HG03439 (cell line): ENCODE results near the gene CRYBG1.
"Not testable (repeated sequence)": the region's sequence is repeated elsewhere in the genome, so short reads cannot be mapped to it uniquely, and the experiment has no call there.

Experiments
- ATAC-seq: cut with Tn5 transposase; IDR thresholded peaks from one replicate; pipeline ENCODE4 v1.9.1; 2021; ENCODE audit warnings: mild to moderate bottlenecking, moderate library complexity; ENCODE audit not compliant: unreplicated experiment

Gene CRYBG1

DNA sequence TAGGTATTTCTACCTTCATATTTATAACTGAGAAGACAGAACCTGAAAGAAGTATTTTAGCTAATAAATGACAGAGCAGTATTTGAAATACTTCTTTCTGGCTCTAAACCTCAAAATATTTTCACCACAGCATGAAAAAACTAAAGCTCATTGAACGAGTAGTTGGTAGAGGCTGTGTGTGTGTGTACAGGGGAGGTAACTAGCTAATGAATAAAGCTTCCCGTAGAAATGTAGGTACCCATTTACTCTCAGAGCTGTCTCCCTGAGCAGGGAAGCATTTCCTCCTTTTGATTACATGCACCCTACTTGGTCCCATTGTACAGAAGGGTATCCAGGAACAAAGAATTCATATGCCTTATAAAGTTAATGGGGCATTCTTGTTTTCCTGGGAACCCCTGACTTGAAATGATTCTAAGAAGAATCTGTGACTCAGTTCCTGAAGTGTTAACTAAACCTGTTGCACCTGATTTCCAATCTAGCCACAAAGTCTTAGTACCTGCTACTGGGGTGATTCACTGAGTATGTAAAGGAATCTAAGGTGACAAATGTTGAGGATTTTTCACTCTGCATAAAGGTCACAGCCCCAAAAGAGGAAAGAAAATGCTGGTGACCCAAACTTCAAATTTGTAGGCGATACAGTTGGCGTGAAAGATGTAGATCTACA is 12.5 kb downstream of the CRYBG1 start:
- ATAC-seq = no peak

DNA sequence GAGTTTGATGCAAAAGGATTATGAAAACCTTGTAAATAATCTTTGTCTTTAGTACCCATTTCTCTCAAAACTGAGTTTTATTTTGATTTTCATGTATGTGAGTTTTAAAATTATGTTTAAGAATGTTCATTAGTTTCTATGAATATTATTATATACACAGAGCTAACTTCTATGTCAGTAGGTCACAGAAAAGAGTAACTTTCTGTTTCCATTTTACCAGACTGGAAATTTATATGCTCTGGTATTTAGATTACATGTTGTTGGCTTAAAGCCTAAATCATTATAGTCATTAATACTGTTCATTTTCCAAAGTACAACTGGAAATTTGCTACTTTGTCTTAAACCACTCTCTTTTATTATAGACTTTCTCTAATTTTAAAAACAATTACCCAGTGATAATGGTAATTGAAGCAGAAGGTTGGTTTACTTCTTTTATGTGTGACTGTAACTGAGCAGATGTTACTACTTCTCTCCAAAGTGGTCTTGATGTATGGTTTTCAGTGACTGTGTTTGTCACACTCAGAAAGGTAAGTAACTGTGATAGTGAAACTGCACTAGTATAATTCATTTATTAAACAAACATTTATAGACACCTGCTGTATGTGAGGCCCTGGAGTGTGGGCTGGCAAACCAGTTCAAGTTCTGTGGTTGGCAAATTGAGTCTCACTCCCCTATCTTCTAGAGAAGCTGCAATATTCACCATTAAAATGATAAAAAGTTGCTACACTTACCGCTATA is 13.2 kb downstream of the CRYBG1 start:
- ATAC-seq = no peak

DNA sequence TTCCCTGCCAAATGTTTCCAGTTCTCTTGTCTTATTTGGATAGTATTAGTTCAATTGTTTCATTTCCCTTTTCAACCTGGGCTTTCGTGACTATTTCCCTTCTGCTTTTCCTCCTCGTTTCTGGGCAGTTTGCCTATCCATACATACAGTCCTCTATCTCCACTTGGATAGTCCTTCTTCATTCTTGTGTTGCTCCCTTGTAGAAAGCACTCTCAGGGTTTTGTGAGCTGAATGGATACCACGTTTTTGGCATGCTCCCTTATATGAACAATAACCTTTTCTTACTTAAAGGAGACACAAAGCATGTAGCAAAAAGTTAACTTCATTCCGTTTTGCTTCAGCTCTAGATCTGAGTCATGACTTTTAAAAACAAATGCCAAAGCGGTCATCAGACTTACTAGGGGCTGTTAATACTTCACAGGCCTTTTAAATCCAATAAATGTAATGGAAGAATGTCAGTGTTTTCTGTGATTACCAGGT is 16.6 kb downstream of the CRYBG1 start:
- ATAC-seq = no peak

DNA sequence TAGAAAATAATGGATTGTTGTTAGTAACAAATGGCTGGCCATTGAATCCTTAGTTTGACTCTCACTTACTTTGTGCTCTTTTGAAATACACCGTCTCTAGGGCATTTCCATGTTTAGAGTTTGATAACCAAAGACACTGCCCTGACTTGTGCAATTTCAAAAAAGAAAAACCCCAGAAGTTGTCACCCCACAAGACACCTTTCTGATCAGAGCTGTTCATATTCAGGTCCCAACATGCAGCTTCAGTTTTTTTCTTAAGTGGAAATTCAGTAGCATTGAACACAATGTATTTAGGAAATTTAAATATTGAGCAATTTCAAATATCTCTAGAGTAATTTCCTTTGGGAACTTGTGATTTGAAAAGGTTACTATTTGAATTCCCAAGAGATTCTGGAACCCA is 19.4 kb downstream of the CRYBG1 start:
- ATAC-seq = no peak

DNA sequence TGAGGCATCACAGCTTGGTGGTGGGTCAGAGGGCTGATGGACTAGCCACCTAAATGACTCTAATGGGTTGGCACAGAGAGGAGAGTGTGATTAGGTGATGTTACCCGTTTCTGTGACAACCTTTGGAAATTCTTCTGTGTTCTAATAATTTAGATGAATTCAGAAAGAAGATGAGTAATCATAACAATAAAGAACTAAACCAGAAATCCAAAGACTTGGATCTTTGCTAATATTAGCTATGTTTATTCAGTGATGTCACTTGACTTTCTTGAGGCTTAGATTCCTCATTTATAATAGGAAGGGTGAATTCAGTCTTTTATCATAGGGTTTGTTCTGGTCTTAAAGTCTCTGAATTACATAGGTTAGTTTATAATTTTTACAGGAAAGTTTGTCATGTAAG is 19.9 kb downstream of the CRYBG1 start:
- no peak for ATAC-seq

DNA sequence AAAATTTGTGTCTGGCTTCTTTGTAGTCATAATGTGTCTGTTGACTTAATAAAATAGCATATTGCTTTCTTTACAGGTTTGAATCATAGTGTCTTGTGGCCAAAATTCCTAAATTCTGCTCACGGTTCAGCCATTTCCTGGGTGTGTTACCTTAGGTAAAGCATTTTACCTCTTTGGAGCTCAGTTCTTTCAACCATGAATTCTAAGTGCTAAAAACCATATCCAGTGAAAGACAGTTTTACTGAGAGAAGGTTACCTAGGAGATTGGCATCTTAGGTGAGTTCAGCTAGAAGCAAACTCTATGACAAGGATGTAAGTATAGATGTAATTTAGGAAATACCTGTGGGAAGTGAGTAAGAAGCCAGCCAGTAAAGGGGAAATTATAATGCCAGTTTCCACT is 20.7 kb downstream of the CRYBG1 start:
- ATAC-seq = no peak

DNA sequence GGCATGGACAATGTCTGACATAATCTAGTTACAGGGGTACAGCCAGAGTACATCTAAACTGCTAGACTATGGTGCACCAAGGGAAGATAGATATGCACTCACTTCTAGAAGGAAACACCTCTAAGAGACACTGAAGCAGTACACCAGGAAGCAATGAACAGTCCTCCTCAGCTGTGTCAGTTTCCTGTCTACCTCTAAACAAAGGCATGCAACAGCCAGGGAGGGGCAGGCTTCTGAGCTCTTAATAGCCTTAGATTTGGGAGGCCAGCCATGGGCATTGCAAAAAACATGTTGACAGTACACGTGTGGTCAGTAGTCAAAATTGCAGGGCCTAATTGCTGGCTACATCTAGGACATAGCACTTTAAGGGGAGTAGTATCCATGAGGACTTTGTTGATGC is 21.4 kb downstream of the CRYBG1 start:
- ATAC-seq = no peak

DNA sequence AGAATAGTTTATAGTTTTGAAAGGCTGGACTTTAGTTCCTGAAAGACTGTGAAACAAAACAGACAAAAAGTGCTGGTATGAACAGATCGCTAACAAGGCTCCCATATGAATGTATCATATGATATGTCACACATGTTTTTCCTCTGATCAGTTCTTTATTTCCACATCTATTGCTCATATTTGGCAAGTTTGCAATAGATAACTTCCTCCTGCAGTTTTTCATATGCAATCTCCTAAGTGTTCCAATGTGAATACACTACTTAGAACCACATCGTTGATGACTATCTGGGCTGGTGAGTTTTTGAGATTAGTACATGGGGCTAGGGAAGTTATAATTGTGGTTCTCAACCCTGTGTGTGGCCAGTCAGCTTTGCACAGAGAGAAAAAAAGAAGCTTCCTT is 23.1 kb downstream of the CRYBG1 start:
- no peak for ATAC-seq

DNA sequence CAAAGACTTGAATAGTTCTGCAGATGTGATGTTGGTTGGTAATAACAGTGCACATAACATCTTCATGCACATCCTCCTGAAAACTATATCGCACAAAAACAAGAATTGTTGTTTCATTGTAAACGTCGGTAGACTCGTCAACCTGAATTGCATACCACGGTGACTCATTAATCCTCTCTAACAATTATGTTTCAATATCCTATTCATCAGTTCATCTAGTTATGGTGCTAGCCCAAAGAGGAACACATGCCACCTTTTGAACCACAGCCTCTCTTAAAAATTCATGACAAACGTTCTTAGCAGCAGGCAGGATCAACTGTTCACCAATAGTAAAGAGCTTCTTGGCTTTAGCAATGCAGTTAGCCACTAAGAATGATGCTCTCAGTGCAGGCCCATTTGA is 25.0 kb downstream of the CRYBG1 start:
- ATAC-seq = no peak

DNA sequence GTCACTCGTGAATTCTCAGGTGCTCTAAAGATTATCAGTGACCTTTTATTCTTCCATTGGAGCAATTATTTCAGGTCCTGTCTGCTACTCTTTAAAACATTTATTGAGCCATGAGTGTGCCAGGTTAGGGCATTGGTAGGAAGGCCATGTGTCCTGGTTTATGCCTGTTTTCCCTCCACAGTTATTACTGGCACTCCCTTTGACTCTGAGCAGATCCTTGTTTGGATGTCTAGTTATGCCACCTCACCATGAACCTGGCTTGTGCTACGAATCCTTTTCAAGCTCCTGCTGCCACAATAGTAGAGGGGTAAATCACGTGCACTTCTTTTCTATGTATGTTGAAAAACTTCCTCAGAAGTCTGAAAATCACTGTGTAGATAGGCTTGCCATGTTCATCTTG is 27.4 kb downstream of the CRYBG1 start:
- no peak for ATAC-seq

DNA sequence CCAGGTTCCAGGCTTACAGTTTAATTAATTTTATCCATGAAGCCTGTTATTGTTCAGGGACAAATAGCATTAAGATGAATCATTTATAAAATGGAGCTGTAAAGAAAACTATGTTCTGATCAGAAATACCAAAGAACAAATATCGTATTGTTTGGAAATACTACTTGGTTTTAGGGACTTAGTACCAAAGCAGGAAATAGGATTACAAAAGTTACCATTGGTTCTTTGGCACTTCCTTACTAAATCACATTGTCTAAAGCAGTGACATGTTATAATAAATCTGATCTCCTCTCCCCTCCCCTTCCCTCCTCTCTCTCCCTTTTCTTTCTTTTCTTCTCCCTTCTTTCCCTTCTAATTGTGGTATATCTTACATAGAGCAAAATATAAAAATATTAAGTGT is 29.6 kb downstream of the CRYBG1 start:
- ATAC-seq = no peak

DNA sequence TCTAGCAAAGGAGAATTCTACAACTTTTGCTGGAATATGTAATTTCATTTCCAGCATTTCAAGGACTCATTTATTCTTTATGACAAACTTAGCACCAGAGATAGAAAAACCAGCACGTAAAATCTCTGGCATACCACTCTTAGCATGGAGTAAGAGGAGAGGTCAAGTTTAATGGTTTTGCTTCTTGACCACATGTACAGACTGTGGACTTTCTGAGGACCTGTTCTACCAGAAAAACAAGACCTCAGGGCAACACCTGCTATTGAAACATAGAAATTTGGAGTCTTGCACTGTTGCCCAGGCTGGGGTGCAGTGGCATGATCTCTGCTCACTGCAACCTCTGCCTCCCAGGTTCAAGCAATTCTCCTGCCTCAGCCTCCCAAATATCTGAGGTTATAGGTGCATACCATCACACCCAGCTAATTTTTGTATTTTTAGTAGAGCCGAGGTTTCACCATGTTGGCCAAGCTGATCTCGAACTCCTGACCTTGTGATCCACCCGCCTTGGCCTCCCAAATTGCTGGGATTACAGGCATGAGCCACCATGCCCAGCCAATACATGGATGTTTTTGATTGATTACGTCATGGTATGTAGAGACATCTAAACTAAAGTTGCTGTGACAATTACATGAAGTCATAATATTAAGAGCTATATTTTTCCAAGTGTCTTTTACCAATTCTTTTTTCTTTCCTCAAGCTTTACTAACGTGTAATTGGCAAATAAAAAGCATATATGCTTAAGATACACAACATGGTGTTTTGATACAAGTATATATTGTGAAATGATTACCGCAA is 36.1 kb downstream of the CRYBG1 start:
- ATAC-seq = no peak

DNA sequence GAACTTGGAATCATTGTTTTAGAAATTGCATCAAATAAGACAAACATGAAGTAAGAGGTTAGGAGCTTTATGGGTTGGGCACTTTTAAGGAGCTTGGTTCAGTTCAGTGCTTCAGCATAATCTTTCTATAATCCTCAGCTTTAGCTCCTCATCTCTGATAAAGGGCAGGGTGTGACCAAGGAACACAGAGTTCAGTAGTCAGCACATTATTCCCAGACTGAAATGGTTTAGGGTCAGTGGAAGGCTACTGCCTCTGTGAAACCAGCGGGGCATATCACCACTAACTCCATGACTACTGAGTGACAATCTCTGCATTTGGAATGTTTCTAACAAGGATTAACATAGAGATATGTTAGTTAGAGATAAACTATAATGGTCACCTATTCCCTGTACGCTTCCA is 36.9 kb downstream of the CRYBG1 start:
- ATAC-seq = no peak

DNA sequence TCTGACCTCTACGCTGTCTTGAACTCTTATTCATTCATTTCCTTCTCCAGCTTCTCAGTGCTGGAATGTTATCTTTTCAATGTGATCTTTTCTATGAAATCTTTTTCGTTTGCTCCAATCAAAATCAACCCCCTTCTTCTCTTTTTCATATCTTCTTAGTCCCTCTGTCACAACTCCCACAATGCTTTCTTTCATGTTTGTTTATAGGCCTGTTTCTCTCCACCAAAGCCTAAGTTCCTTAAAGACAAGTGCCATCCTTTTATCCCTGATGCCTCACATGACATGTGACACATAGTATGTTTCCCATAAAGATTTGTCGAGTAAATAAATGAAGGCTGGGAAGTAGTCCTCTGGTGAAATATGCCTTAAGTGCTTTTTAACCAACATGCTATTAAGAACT is 38.1 kb downstream of the CRYBG1 start:
- ATAC-seq = no peak

DNA sequence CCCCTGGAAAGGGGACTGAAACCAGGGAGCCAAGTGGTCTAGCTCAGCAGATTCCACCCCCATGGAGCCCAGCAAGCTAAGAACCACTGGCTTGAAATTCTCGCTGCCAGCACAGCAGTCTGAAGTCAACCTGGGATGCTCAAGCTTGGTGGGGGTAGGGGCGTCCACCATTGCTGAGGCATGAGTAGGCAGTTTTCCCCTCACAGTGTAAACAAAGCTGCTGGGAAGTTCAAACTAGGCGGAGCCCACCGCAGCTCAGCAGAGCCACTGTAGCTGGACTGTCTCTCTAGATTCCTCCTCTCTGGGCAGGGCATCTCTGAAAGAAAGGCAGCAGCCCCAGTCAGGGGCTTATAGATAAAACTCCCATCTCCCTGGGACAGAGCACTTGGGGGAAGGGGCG is 44.5 kb downstream of the CRYBG1 start:
- ATAC-seq = not testable (repeated sequence)

DNA sequence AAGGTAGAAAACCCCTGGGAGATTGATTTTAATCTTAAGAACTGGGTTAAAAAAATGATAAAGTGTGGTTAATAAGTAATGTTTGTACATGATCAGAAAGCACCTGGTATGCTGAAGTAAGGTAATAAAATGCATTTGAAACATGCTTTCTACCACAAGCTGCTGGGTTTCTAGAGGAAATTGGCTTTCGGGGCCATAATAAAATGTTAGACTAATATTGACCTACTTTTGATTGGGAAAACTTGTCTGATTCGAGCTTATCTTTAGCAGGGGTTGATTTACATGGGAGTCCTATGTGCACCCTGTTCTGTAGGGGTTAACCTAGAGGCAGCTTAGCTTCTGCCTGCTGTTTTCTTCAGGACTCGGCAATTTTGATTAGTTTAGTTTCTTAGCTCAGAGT is 50.5 kb downstream of the CRYBG1 start:
- no peak for ATAC-seq

DNA sequence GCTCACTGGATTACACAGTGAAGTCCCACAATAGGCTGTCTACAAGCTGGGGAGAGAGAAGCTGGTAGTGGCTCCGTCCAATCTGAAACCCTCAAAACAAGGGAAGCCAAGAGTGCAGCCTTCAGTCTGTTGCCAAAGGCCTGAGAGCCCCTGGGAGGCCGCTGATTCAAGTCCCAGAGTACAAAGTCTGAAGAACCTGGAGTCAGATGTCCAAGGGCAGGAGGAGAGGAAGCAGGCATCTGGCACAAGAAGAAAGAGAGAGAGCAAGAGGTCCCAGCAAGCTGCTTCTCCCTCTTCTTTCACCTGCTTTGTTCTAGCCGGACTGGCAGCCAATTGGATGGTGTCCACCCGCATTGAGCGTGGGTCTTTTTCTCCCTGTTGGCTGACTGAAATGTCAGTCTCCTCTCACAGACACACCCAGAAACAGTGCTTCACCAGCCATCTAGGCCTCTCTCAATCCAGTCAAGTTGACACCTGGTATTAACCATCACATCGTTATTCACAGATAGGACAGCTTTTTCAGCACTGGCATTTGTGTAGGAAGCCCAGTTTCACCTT is 51.2 kb downstream of the CRYBG1 start:
- no peak for ATAC-seq

DNA sequence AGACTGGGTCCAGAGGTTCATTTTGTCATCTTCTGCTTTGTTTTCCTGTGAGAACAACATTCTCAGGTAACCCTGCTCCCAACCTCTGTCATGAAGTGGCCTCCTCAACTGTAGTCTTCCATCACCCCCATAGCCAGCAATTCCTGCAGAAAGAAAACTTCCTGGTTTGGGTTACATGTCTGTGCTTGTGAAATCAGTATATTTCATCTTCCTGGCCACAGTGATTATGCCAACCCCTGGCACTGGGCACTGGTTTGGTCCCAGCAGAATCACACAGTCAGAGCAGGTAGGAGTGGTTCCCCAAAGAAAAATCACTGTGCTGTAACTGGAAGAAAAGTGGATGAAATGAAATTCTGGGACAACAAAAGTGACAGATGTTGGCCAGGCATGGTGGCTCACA is 52.5 kb downstream of the CRYBG1 start:
- ATAC-seq = no peak

DNA sequence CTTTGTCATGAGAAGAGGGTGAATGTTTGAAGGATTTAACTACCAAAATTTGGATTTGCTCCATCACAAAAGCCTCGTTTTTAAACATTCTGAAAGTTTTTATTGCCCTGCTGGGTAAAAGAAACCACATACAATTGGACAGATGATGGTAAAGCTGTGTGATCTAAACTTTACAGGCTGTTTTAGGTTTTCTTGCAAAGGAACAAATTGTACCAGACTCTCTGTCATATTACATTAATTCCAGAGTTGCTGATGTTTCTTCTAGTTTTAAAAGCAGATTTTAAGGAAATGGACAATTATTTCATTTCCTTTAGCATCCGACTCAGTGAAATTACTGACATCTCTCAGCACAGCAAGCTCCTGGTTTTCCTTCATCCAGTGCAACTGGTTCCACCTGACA is 53.2 kb downstream of the CRYBG1 start:
- no peak for ATAC-seq

DNA sequence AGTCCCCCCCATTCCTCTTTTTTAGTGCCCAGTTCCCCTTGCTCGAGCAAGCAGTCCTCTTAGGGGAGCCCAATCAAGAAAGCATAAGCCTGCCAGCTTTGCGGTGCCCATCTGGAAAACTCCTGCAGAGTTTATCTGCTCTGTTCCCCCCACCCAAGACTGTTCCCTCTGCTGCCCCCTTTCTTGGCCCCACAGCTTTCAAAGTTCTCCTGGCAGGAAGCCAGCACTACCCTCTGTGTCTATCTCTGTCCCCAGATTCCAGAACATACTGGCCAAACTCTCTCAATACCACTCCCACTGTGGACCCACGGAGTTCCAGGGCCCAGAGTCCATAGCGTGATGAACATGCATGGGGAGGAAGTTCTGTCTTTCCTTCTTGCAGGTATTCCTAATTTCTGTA is 55.4 kb downstream of the CRYBG1 start:
- ATAC-seq = no peak

DNA sequence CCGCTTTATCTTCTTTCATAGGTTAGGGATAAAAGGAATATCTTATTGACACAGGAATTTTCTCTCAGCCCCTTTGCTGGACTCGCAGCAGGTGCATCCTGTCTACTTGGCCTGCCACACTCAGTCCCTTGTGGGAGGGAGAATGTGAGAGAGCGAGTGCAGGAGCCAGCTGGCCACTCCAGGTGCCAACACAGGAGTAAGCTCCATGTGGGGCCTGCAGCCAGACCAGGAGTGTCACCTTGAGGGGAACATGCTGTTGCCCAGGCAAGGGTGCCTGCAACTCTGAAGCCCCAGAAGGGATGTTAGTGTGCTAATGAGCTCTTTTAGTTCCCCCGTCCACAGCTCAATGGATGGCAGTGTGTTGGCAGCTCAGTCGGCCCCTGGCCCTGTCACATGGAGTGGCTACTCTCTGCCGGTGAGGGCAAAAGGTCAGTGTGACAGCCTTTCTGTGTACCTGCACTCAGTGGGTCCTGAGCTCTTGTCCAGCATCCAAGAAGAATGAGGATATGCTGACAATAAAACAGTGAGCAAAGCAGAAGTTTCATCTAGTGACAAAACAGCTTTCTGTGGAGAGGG is 57.1 kb downstream of the CRYBG1 start:
- no peak for ATAC-seq
